Right lobe of liver (tissue), 4 donors: ENCODE measurements around the gene EVA1C.

Experiments used
- CTCF ChIP-seq, 4 donors: fragments of 200-600 bp in 3 of 4; fragments of 450-650 bp in 1 of 4; IDR thresholded peaks; one replicate each; pipeline versions ENCODE4 v1.5.1 to v1.8.0; 2016 to 2022; ENCODE audit warnings: antibody characterized with exemption in 4 of 4, mild to moderate bottlenecking in 2 of 4
- POLR2A ChIP-seq: fragments of 450-650 bp; IDR thresholded peaks from one replicate; pipeline ENCODE4 v1.6.1; 2017; ENCODE audit warnings: antibody characterized with exemption, mild to moderate bottlenecking
- donor health status: DM: no; HTN: no; CAD: no.
- donor health status: DM: no; HTN: no; CAD: no.
- donor health status: DM: no; HTN: yes; CAD: no.

GRCh38 chr21:32543975-32544374 is 131.5 kb downstream of the EVA1C start:
- TF ChIP-seq POLR2A: no peak
- no peak for TF ChIP-seq CTCF (IDR thresholded peaks at IDR 0.05)
